Stimulated activated naive CD4-positive, alpha-beta T cell treated with Interleukin-2 at 50 U/mL for 16 hours (primary cell): Measurements from ENCODE around the gene HSD17B7.

Experiments used
- DNase-seq: peaks from one replicate; lab custom pipeline; 2025; lab: John Stamatoyannopoulos, UW

The HSD17B7 gene

GRCh38 chr1:162856260-162856659, 65.8 kb downstream of the HSD17B7 start:
- DNase-seq, result no peak

- no peak for DNase-seq
Observed at GRCh38 chr1:162857850-162858249, 67.3 kb downstream of the HSD17B7 start.

GRCh38 chr1:162859191-162859590, 68.7 kb downstream of the HSD17B7 start:
- no peak for DNase-seq

GRCh38 chr1:162861101-162861500, 70.6 kb downstream of the HSD17B7 start, which contains the start of gene CCDC190:
Gene CCDC190 (minus strand): TSS chr1:162861175. CDS start chr1:162859646, 1,529 bp downstream.
- no peak for DNase-seq

- no peak for DNase-seq
Observed at GRCh38 chr1:162861625-162862024, 71.1 kb downstream of the HSD17B7 start.
